Ishikawa (cell line): Measurements from ENCODE around the gene MUC15.

Experiments
- EGR1 ChIP-seq: IDR thresholded peaks from 2 replicates; pipeline ENCODE4 v1.6.1; 2012
- RAD21 ChIP-seq: IDR thresholded peaks from 2 replicates; pipeline ENCODE4 v1.6.1; 2012; ENCODE audit warnings: low read depth
- TAF1 ChIP-seq: IDR thresholded peaks from 2 replicates; pipeline ENCODE4 v1.6.1; 2012; ENCODE audit warnings: low read depth, mild to moderate bottlenecking
- YY1 ChIP-seq: IDR thresholded peaks from 2 replicates; pipeline ENCODE4 v1.6.1; 2012; ENCODE audit warnings: low read depth
- TF ChIP-seq, protein P1 (sequence below): IDR thresholded peaks from 2 replicates; pipeline ENCODE4 v1.6.1; 2012

DNA sequence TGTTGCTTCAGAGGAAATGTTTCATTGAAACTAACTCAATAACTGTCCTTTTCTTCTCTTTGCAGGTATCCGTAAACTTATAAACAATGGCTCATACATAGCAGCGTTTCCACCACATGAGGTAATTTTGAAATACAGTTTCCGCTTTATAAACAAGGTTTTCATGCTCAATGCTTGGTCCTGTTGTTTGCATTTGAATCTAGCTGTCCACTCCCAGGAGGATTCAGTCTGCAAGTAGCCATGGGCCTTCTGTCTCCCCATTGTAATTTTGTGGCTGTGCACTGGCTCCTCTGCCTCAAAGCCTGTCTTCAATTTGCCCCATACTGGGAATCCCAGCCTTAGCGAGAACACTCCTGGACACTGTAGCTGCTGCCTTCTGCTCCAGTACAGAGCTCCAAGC, 34.7 kb downstream of the MUC15 start:
- TF ChIP-seq EGR1 (no peak), YY1 (no peak), RAD21 (no peak), TAF1 (no peak)
- TF ChIP-seq, protein P1, sequence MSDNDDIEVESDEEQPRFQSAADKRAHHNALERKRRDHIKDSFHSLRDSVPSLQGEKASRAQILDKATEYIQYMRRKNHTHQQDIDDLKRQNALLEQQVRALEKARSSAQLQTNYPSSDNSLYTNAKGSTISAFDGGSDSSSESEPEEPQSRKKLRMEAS = no peak
